Gastroesophageal sphincter (tissue), 4 donors: ENCODE results near the gene FGFRL1. TPM values are rescaled to one million over a fixed set of nuclear protein-coding genes. Genes with fewer than 3 reads are reported as not detected.

Experiments used
- ATAC-seq: fragments of 150-250 bp; one replicate; pipeline ENCODE4 v1.9.1; 2016; ENCODE audit warnings: mild to moderate bottlenecking, moderate library complexity
- H3K27ac ChIP-seq, 4 donors: fragments of 200-600 bp; sonication (generic) in 3 of 4; 1 replicate in 3 of 4; 2 replicates in 1 of 4; pipeline ENCODE4 v1.5.1; 2016 to 2019
- H3K27me3 ChIP-seq: fragments of 200-600 bp; sonication (generic); one replicate; pipeline ENCODE4 v1.5.1; 2019
- H3K36me3 ChIP-seq, 2 donors: fragments of 200-600 bp; sonication (generic); one replicate each; pipeline ENCODE4 v1.5.1; 2019; ENCODE audit warnings: control low read depth in 1 of 2
- H3K4me1 ChIP-seq, 3 donors: fragments of 200-600 bp; sonication (generic); 1 replicate in 2 of 3; 2 replicates in 1 of 3; pipeline ENCODE4 v1.5.1; 2016 to 2019; ENCODE audit warnings: control low read depth in 2 of 3
- H3K4me3 ChIP-seq, 2 donors: fragments of 200-600 bp; sonication (generic); one replicate each; pipeline ENCODE4 v1.5.1; 2019; ENCODE audit warnings: mild to moderate bottlenecking in 1 of 2, moderate library complexity in 1 of 2
- H3K9me3 ChIP-seq, 3 donors: fragments of 200-600 bp; sonication (generic); one replicate each; pipeline ENCODE4 v1.5.1; 2017 to 2019; ENCODE audit warnings: control low read depth in 2 of 3
- CTCF ChIP-seq, 4 experiments: fragments of 200-600 bp in 2 of 4; fragments of 450-650 bp in 2 of 4; sonication (generic) in 1 of 4; IDR thresholded peaks; one replicate each; pipeline ENCODE4 v1.5.1; 2017 to 2019; ENCODE audit warnings: antibody characterized with exemption in 4 of 4, mild to moderate bottlenecking in 2 of 4, moderate library complexity in 2 of 4
- EP300 ChIP-seq: sonication (generic); formaldehyde crosslinking; IDR thresholded peaks from one replicate; pipeline ENCODE4 v1.6.1; 2017; ENCODE audit warnings: antibody characterized with exemption, mild to moderate bottlenecking
- POLR2A ChIP-seq, 2 donors: fragments of 450-650 bp; IDR thresholded peaks; one replicate each; pipeline ENCODE4 v1.6.1; 2017; ENCODE audit warnings: antibody characterized with exemption in 2 of 2, mild to moderate bottlenecking in 2 of 2, moderate library complexity in 1 of 2
- POLR2AphosphoS5 ChIP-seq: sonication (generic); formaldehyde crosslinking; IDR thresholded peaks from one replicate; pipeline ENCODE4 v1.6.1; 2017; ENCODE audit warnings: antibody characterized with exemption
- WGBS, 2 donors: methylation state at CpG; one replicate each; pipeline ENCODE4 v1.1.5; 2018; ENCODE audit warnings: low coverage in 1 of 2; 5-methylcytosine and 5-hydroxymethylcytosine counted together
- total RNA-seq, 4 donors: library from RNA; depleted of rRNA; stranded (reverse); fragments of >200 nt; gene quantifications; one replicate each; pipeline ENCODE4 v1.1.0, GENCODE V29; 2016

Gene FGFRL1
- total RNA-seq, 4 donors from 2014 or later: 21.9 to 36.8 (median 25.4) TPM

GRCh38 chr4:1027219-1027914, 15.9 kb downstream of the FGFRL1 start:
- Histone ChIP-seq H3K9me3 (no peaks in the 10 kb centered on the region), H3K36me3 (peaks cover 0 to 29% of the 10 kb centered on the region in 2 donors), H3K27me3 (peaks cover 51% of the 10 kb centered on the region), H3K4me1 (no peaks in the 10 kb centered on the region), H3K4me3 (no peak overlapping the region), H3K27ac (no peak overlapping the region)
- WGBS, 2 donors: no CpG with 5 or more reads among the region's 26 CpGs
- no peak for TF ChIP-seq EP300
- ATAC-seq: no peak

GRCh38 chr4:1027915-1028238, 16.5 kb downstream of the FGFRL1 start:
- Histone ChIP-seq H3K27me3 (peaks cover 56% of the 10 kb centered on the region), H3K27ac (no peak overlapping the region), H3K9me3 (no peaks in the 10 kb centered on the region), H3K4me3 (no peak overlapping the region), H3K36me3 (peaks cover 0 to 29% of the 10 kb centered on the region in 2 donors), H3K4me1 (peaks cover 0 to under 1% (median 0%) of the 10 kb centered on the region in 3 donors)
- ATAC-seq: no peak
- TF ChIP-seq POLR2AphosphoS5: no peak
- no peak for TF ChIP-seq POLR2A (IDR thresholded peaks at IDR 0.05)
- TF ChIP-seq EP300: no peak
- TF ChIP-seq CTCF (IDR thresholded peaks at IDR 0.05): no peak
- WGBS, 2 donors: 100% methylated on average over 1 of the region's 9 CpGs; no CpG with 5 or more reads in 1 of the 2 donors

- 100% methylated on average over 1 of the region's 36 CpGs; no CpG with 5 or more reads in 1 of the 2 donors for WGBS, 2 donors
- TF ChIP-seq EP300 (no peak), POLR2A (IDR thresholded peaks at IDR 0.05) (no peak), CTCF (IDR thresholded peaks at IDR 0.05) (no peak), POLR2AphosphoS5 (no peak)
- no peak for ATAC-seq
- H3K4me3 ChIP-seq: no peak overlapping the region
- H3K9me3 ChIP-seq: no peaks in the 10 kb centered on the region
- H3K27me3 ChIP-seq: peaks cover 65% of the 10 kb centered on the region
- no peak overlapping the region for H3K27ac ChIP-seq
- H3K4me1 ChIP-seq: peaks cover 0 to 9% (median 2%) of the 10 kb centered on the region in 3 donors
- H3K36me3 ChIP-seq: peaks cover 0 to 25% of the 10 kb centered on the region in 2 donors
Observed at GRCh38 chr4:1028574-1029220, 17.3 kb downstream of the FGFRL1 start.

- Histone ChIP-seq H3K4me1 (peaks cover 0 to 17% (median 6%) of the 10 kb centered on the region in 3 donors), H3K4me3 (no peak overlapping the region), H3K27ac (no peak overlapping the region), H3K9me3 (no peaks in the 10 kb centered on the region), H3K27me3 (peaks cover 65% of the 10 kb centered on the region), H3K36me3 (peaks cover 0 to 17% of the 10 kb centered on the region in 2 donors)
- WGBS, 2 donors: 89% methylated on average over 3 of the region's 17 CpGs; no CpG with 5 or more reads in 1 of the 2 donors
- ATAC-seq: no peak
- TF ChIP-seq POLR2AphosphoS5: no peak
- no peak for TF ChIP-seq EP300
- no peak for TF ChIP-seq POLR2A (IDR thresholded peaks at IDR 0.05)
- TF ChIP-seq CTCF (IDR thresholded peaks at IDR 0.05): no peak
Observed at GRCh38 chr4:1029529-1029928, 18.1 kb downstream of the FGFRL1 start.

GRCh38 chr4:1030031-1030430, 18.6 kb downstream of the FGFRL1 start:
- TF ChIP-seq CTCF (IDR thresholded peaks at IDR 0.05): no peak
- no peak for TF ChIP-seq POLR2AphosphoS5
- no peak for TF ChIP-seq EP300
- TF ChIP-seq POLR2A (IDR thresholded peaks at IDR 0.05): no peak
- Histone ChIP-seq H3K27me3 (peaks cover 65% of the 10 kb centered on the region), H3K9me3 (no peaks in the 10 kb centered on the region), H3K27ac (no peak overlapping the region), H3K36me3 (peaks cover 0 to 12% of the 10 kb centered on the region in 2 donors), H3K4me3 (no peak overlapping the region), H3K4me1 (peaks cover 0 to 22% (median 6%) of the 10 kb centered on the region in 3 donors)
- WGBS, 2 donors: no CpG with 5 or more reads among the region's 12 CpGs
- ATAC-seq: no peak
